Measurements from ENCODE around the gene CERK. TPM values are rescaled to one million over a fixed set of nuclear protein-coding genes. Genes with fewer than 3 reads are reported as not detected.

CERK gene
- total RNA-seq, 1 experiment from 2014 or later = 45.6 TPM

DNA sequence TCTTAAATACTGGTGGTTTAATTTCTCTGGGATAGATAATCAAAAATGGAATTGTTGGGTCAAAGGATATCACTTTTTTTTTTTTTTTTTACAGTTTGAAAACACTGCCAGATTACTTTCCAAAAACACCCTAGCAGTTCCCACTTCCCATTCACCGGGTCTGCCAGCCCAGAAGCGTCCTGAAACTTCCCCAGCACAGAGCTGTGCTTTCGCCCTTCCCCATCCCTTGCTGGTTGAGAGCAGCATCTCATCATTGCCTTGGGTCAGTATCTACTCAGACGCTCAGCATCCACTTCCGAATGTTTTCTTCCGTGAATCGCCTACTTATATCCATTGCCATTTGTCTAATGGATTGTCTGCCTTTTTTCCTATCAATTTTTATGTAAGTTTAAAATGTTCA, 5.5 kb downstream of the CERK start:
- ATAC-seq (no peak), DNase-seq (ENCODE audit: low spot score) (no peak)
- TF ChIP-seq IRF2 (CRISPR knock-in tag; IDR thresholded peaks at IDR 0.05; ENCODE audit: borderline replicate concordance, low read depth) (no peak), SMAD4 (CRISPR knock-in tag; IDR thresholded peaks at IDR 0.05) (no peak), ZNF219 (CRISPR knock-in tag; IDR thresholded peaks at IDR 0.05; ENCODE audit: borderline replicate concordance) (no peak), ZNF121 (CRISPR knock-in tag; IDR thresholded peaks at IDR 0.05) (no peak), HMGA2 (CRISPR knock-in tag; IDR thresholded peaks at IDR 0.05) (no peak), NR3C1 (CRISPR knock-in tag; conservative IDR thresholded peaks at IDR 0.05; ENCODE audit: low read depth) (no peak), NFATC4 (CRISPR knock-in tag; IDR thresholded peaks at IDR 0.05) (no peak), RORB (CRISPR knock-in tag; IDR thresholded peaks at IDR 0.05) (no peak), NFYB (CRISPR knock-in tag; conservative IDR thresholded peaks at IDR 0.05; ENCODE audit: low read depth) (no peak), RELA (CRISPR knock-in tag; IDR thresholded peaks at IDR 0.05; ENCODE audit: borderline replicate concordance) (no peak), GTF2I (CRISPR knock-in tag; conservative IDR thresholded peaks at IDR 0.05) (no peak), MYBL2 (CRISPR knock-in tag; IDR thresholded peaks at IDR 0.05) (no peak), FOXJ3 (CRISPR knock-in tag; IDR thresholded peaks at IDR 0.05; ENCODE audit: borderline replicate concordance) (no peak), SOX15 (CRISPR knock-in tag; IDR thresholded peaks at IDR 0.05) (no peak), ELF4 (CRISPR knock-in tag; IDR thresholded peaks at IDR 0.05; ENCODE audit: low read depth) (no peak)
- TF ChIP-seq, protein P1, sequence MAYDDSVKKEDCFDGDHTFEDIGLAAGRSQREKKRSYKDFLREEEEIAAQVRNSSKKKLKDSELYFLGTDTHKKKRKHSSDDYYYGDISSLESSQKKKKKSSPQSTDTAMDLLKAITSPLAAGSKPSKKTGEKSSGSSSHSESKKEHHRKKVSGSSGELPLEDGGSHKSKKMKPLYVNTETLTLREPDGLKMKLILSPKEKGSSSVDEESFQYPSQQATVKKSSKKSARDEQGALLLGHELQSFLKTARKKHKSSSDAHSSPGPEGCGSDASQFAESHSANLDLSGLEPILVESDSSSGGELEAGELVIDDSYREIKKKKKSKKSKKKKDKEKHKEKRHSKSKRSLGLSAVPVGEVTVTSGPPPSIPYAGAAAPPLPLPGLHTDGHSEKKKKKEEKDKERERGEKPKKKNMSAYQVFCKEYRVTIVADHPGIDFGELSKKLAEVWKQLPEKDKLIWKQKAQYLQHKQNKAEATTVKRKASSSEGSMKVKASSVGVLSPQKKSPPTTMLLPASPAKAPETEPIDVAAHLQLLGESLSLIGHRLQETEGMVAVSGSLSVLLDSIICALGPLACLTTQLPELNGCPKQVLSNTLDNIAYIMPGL (CRISPR knock-in tag; IDR thresholded peaks at IDR 0.05) = no peak
- TF ChIP-seq, protein P2, sequence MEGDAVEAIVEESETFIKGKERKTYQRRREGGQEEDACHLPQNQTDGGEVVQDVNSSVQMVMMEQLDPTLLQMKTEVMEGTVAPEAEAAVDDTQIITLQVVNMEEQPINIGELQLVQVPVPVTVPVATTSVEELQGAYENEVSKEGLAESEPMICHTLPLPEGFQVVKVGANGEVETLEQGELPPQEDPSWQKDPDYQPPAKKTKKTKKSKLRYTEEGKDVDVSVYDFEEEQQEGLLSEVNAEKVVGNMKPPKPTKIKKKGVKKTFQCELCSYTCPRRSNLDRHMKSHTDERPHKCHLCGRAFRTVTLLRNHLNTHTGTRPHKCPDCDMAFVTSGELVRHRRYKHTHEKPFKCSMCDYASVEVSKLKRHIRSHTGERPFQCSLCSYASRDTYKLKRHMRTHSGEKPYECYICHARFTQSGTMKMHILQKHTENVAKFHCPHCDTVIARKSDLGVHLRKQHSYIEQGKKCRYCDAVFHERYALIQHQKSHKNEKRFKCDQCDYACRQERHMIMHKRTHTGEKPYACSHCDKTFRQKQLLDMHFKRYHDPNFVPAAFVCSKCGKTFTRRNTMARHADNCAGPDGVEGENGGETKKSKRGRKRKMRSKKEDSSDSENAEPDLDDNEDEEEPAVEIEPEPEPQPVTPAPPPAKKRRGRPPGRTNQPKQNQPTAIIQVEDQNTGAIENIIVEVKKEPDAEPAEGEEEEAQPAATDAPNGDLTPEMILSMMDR (IDR thresholded peaks at IDR 0.05) = no peak
- TF ChIP-seq, protein P3, sequence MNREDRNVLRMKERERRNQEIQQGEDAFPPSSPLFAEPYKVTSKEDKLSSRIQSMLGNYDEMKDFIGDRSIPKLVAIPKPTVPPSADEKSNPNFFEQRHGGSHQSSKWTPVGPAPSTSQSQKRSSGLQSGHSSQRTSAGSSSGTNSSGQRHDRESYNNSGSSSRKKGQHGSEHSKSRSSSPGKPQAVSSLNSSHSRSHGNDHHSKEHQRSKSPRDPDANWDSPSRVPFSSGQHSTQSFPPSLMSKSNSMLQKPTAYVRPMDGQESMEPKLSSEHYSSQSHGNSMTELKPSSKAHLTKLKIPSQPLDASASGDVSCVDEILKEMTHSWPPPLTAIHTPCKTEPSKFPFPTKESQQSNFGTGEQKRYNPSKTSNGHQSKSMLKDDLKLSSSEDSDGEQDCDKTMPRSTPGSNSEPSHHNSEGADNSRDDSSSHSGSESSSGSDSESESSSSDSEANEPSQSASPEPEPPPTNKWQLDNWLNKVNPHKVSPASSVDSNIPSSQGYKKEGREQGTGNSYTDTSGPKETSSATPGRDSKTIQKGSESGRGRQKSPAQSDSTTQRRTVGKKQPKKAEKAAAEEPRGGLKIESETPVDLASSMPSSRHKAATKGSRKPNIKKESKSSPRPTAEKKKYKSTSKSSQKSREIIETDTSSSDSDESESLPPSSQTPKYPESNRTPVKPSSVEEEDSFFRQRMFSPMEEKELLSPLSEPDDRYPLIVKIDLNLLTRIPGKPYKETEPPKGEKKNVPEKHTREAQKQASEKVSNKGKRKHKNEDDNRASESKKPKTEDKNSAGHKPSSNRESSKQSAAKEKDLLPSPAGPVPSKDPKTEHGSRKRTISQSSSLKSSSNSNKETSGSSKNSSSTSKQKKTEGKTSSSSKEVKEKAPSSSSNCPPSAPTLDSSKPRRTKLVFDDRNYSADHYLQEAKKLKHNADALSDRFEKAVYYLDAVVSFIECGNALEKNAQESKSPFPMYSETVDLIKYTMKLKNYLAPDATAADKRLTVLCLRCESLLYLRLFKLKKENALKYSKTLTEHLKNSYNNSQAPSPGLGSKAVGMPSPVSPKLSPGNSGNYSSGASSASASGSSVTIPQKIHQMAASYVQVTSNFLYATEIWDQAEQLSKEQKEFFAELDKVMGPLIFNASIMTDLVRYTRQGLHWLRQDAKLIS (CRISPR knock-in tag; IDR thresholded peaks at IDR 0.05; ENCODE audit: borderline replicate concordance) = no peak
- TF ChIP-seq, protein P4, sequence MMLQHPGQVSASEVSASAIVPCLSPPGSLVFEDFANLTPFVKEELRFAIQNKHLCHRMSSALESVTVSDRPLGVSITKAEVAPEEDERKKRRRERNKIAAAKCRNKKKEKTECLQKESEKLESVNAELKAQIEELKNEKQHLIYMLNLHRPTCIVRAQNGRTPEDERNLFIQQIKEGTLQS (CRISPR knock-in tag; conservative IDR thresholded peaks at IDR 0.05) = no peak
- TF ChIP-seq, protein P5, sequence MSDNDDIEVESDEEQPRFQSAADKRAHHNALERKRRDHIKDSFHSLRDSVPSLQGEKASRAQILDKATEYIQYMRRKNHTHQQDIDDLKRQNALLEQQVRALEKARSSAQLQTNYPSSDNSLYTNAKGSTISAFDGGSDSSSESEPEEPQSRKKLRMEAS (CRISPR knock-in tag; IDR thresholded peaks at IDR 0.05) = no peak
- ChIA-PET POLR2A (interaction anchor here (0.7 kb wide), 1 partner anchor 70 kb away, joined by 3 read pairs; no protein-coding TSS in a partner anchor), CTCF (interaction anchor here (0.6 to 1.1 kb wide), 3 partner anchors 11 to 169 kb away, joined by 3 to 4 read pairs (median 3); no protein-coding TSS in a partner anchor)
- H3K27me3 Mint-ChIP-seq (ENCODE audit: low read depth) = no peaks in the 10 kb centered on the region
- H3K9me3 Mint-ChIP-seq = no peaks in the 10 kb centered on the region
- peak overlapping the region; percentile 49; the same call in 1 of the 2 replicates for H3K27ac Mint-ChIP-seq
- no peak overlapping the region for H3K4me3 Mint-ChIP-seq
- peaks cover 39% of the 10 kb centered on the region for H3K4me1 Mint-ChIP-seq
- no peaks in the 10 kb centered on the region; the same call in 1 of the 2 replicates for H3K36me3 Mint-ChIP-seq

All from WTC11 (cell line).